Dedifferentiated amniotic fluid mesenchymal stem cell (primary cell): ENCODE measurements around the gene TIMELESS.
"Not testable (repeated sequence)": the region's sequence is repeated elsewhere in the genome, so short reads cannot be mapped to it uniquely, and the experiment has no call there.

Experiments
- DNase-seq: peaks from one replicate; pipeline ENCODE4 v3.0.0-alpha.2; 2016; ENCODE audit errors: extremely low spot score

Gene TIMELESS

GRCh38 chr12:56401612-56402011, 47.6 kb downstream of the TIMELESS start:
- not testable (repeated sequence) for DNase-seq

DNA sequence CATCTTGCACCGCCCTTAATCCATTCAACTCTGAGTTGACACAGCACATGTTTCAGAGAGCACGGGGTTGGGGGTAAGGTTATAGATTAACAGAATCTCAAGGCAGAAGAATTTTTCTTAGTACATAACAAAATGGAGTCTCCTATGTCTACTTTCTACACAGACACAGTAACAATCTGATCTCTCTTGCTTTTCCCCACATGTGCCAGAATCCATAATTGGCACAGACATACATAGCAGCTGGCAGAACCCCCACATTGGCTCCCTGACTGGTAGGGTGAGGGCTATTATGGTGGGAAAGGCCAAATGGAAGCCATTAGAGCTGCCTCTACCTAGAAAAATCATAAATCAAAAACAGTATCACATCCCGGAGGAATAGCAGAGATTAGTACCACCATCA, 48.1 kb downstream of the TIMELESS start:
- DNase-seq, result not testable (repeated sequence)

GRCh38 chr12:56399466-56399865, 49.8 kb downstream of the TIMELESS start:
- not testable (repeated sequence) for DNase-seq

GRCh38 chr12:56398324-56398723, 50.9 kb downstream of the TIMELESS start:
- DNase-seq, result no peak

GRCh38 chr12:56392331-56392730, 56.9 kb downstream of the TIMELESS start:
- DNase-seq, result no peak

- no peak for DNase-seq
These were observed 57.5 kb downstream of the TIMELESS start for GRCh38 chr12:56391721-56392120.

- DNase-seq, result peak; percentile 5
These were observed 59.8 kb downstream of the TIMELESS start for GRCh38 chr12:56389412-56389811.

DNA sequence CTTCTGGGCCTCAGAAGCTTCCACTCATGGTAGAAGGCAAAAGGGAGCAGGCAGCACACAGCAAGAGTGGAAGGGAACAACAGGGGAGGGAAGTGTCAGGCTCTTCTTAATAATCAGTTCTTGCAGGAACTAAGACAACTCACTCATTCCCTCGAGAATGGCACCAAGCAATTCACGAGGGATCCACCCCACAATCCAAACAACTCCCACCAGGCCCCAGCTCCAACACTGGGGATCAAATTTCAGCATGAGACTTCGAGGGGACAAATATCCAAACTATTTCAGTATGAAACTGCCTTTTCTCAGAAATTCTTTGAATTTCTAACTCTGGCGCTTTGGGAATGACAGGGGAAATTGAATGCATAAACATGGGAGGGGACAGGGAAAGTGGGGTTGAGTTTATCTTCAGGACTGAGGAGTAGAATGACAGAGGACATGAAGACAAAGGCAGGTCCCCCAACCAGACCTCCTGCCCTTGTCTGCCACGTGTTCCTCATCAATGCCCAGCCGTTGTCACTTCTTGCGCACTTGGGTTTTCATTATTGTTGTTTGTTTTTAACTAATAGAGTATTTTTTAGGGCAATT, 62.0 kb downstream of the TIMELESS start:
- DNase-seq, result peak; percentile 40

GRCh38 chr12:56385873-56386272, 63.4 kb downstream of the TIMELESS start:
- DNase-seq, result no peak

DNA sequence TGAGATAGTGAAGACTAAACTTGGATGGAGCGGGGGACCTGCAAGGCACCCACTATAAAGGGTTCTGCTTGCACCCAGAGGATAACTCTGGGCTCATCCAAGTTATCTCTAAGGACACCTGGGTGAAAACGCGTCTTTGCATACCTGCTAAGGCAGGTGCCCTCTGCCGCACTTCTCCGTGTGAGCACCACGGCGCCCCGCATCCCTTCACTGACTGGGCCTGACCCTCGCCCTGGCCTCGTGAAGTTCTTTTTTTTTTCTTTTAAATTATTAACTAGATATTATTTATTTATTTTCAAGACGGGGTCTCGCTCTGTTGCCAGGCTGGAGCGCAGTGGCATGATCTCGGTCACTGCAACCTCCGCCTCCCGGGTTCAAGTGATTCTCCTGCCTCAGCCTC, 66.6 kb downstream of the TIMELESS start:
- no peak for DNase-seq

DNA sequence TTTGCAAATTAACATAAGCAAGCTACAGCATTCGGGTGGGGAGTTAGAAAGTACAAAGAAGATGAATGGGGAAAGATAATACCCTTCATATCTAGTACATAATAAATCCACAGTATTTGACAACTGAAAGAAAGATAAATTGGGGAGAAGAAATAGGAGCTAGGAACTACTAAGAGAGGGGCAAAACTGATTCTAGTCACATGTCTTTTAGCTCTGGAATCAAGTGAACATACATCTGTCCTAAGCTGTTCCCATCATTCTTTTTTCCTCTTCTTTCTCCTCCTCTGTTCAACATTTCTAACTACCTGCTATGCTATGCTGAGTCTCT, 71.3 kb downstream of the TIMELESS start:
- no peak for DNase-seq

DNA sequence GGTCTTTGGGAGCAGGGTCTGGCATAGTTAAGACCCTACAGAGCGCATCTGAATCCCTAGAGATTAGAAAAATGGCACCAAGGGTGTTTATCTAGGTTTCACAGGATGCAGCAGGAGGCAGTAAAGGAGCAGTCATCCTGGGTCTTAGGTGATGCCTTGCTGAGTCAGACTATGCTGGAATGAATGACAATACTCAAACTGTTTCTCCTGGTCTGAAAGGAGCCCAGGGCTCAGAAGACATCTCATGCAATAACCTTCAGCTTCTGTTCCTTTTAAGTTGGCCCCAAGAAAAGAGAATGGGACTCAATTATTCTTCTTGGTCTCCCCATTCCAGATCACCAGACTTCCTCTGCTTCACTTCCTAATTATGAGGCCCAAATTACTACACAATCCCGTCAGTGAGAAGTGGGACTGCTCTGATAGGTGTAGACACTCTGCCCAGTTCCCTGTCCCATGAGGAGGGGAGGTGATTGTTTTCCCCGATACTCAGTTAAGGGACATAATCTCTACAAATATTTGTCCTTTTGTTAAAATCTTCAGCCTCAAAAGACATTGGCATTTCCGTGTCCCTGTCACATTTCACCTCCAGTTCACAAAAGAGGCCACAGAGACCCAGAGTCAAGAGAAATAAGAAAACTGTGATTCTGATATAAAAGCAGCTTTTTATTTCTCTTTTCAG, 71.8 kb downstream of the TIMELESS start:
- no peak for DNase-seq

- no peak for DNase-seq
These were observed 73.4 kb downstream of the TIMELESS start for GRCh38 chr12:56375598-56376434.

GRCh38 chr12:56374726-56375597, 74.3 kb downstream of the TIMELESS start:
- DNase-seq, result no peak

- DNase-seq, result no peak
These were observed 75.7 kb downstream of the TIMELESS start for GRCh38 chr12:56373515-56373914.

DNA sequence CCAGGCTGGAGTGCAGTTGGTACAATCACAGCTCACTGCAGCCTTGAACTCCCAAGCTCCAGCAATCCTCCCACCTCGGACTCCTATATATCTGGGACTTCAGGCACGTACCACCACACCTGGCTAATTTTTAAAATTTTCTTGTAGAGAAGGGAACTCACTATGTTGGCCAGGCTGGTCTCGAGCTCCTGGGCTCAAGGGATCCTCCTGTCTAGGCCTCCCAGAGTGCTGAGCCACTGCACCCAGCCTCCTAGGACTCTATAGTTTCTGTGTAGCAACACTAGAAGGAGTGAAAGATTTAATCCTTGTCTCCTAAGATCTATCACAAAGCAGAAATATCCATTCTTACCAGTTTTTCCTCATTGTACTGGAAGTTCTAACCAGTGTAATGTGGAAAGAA, 82.3 kb downstream of the TIMELESS start:
- DNase-seq, result no peak
